NB4 (cell line): ENCODE results near the gene CCDC57.
A peak's percentile ranks its signal among the peaks of the same experiment; 100 is the strongest.

Experiments
- DNase-seq: peaks from one replicate; pipeline ENCODE4 v3.0.0; 2010; ENCODE audit warnings: low read depth
- H3K4me3 ChIP-seq: one replicate; pipeline ENCODE4 v1.5.1; 2011; ENCODE audit warnings: mild to moderate bottlenecking, low read depth, low read length, moderate library complexity
- MYC ChIP-seq: IDR thresholded peaks from 2 replicates; pipeline ENCODE4 v1.6.1; 2011; ENCODE audit warnings: low read depth, low read length
- POLR2A ChIP-seq: IDR thresholded peaks from 2 replicates; pipeline ENCODE4 v1.6.1; 2011; ENCODE audit warnings: mild to moderate bottlenecking; ENCODE audit not compliant: insufficient read length; ENCODE audit errors: extremely low read depth
- TF ChIP-seq, protein P1 (sequence below): IDR thresholded peaks from one replicate; pipeline ENCODE4 v1.5.1; 2012; ENCODE audit warnings: low read depth, low read length
- TF ChIP-seq, protein P2 (sequence below): IDR thresholded peaks from 2 replicates; pipeline ENCODE4 v1.6.1; 2011; ENCODE audit warnings: low read depth, low read length

Gene CCDC57

DNA sequence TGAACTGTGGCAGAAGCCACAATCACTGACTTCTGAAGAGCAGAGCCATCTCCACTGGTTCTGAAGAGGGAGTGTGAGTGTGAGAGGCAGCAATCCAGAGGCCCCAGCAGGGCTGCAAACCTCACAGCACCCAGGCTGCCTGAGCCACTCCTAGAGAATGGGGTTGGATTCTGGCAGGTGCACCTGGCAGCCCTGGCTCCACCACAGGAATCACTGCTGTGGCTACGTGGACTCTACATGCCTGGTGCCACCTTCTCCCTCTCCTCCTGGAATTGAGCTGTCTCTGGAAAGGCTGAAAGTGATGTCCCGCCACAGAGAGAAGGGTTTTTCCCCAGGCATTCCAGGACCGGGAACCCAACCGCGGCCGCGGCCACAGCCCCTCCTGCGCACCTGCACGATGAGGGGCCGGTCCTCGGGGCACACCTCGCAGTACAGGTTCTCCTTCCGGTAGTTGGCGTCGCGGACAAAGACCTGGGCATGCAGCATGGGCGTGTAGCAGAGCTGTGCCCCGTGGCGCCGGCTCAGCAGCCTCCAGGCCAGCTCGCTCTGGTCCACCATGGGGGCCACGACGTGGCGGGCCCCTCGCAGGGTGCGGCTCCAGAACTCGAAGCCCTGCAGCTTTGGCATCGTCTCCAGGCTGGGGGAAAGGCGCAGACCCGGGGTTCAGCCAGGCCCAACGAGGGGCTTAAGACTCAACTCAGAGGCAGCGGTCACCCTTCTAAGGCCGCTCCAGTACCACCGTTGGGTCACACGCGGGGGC is 148.0 kb downstream of the CCDC57 start:
- no peak for DNase-seq
- H3K4me3 ChIP-seq: peak overlapping the region; percentile 67
- TF ChIP-seq, protein P1, sequence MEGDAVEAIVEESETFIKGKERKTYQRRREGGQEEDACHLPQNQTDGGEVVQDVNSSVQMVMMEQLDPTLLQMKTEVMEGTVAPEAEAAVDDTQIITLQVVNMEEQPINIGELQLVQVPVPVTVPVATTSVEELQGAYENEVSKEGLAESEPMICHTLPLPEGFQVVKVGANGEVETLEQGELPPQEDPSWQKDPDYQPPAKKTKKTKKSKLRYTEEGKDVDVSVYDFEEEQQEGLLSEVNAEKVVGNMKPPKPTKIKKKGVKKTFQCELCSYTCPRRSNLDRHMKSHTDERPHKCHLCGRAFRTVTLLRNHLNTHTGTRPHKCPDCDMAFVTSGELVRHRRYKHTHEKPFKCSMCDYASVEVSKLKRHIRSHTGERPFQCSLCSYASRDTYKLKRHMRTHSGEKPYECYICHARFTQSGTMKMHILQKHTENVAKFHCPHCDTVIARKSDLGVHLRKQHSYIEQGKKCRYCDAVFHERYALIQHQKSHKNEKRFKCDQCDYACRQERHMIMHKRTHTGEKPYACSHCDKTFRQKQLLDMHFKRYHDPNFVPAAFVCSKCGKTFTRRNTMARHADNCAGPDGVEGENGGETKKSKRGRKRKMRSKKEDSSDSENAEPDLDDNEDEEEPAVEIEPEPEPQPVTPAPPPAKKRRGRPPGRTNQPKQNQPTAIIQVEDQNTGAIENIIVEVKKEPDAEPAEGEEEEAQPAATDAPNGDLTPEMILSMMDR: no peak
- TF ChIP-seq MYC (no peak), POLR2A (no peak)
- TF ChIP-seq, protein P2, sequence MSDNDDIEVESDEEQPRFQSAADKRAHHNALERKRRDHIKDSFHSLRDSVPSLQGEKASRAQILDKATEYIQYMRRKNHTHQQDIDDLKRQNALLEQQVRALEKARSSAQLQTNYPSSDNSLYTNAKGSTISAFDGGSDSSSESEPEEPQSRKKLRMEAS: no peak

DNA sequence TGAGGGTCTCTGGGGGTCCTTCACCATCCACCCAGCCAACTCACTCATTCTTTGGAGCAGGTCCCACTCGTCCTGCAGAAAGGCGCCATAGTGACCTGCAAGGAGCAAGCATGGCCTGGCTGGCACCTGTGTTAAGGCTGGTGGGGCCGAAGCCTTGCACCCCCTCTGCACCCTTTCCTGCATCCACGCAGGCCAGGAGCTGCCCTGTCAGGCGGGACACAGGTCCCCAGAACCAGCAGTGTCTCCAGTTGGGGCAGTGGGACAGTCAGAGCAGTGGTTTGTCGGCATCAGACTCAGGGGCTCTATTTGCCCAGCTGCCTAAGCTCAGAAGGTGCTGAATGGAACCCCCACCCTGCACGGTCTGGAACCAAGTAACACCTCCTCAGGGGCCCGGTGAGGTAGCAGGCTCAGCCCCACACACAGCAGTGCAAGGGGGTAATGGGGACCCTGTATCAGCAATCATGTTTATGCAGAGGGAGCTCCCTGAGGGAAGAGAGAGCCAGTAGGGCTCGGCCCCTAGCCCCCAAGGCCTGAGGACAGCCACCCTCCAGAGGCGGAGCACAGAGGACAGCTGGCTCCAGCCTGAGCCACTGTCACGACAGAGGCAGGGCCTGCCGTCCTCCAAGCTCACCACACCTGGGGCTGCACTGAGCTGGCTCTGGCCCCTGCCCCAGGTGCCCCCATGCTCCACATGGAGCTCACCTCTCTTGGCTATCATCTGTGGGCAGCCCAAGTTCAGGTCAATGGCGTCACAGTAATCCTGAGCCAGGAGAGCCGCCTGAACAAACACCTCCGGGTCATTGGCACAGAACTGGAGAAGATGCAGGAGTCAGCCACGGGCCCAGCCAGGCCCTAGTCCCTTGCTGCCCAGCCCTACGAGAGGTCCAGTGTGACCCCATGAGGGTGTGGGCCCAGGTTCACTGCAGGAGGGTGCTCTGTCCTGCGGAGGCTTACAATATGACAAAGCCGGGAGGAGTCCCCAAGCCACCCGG is 148.9 kb downstream of the CCDC57 start:
- H3K4me3 ChIP-seq: peak overlapping the region; percentile 67
- DNase-seq: no peak
- TF ChIP-seq, protein P1: no peak
- TF ChIP-seq, protein P2: no peak
- no peak for TF ChIP-seq POLR2A
- TF ChIP-seq MYC: no peak

DNA sequence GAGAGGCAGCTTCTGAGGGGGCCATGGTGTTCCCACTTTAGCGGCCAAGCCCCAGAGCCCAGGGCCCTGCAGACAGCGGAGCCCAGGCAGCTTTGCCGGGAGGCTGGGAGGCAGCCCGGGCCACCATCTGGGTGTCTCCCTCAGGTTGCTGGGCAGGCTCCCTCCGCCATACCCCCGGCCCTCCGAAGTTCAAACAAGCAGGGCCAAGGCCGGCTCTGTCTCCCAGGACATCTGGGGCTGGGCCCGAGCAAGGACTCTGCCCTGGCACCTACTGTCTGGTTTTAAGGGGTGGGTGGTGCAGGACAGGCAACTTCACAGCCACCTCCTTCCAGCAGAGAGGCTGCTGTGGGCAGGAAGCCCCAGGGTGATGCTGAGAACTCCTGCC is 149.7 kb downstream of the CCDC57 start:
- H3K4me3 ChIP-seq: no peak overlapping the region
- TF ChIP-seq, protein P2: no peak
- TF ChIP-seq, protein P1: no peak
- TF ChIP-seq POLR2A (no peak), MYC (no peak)
- no peak for DNase-seq

DNA sequence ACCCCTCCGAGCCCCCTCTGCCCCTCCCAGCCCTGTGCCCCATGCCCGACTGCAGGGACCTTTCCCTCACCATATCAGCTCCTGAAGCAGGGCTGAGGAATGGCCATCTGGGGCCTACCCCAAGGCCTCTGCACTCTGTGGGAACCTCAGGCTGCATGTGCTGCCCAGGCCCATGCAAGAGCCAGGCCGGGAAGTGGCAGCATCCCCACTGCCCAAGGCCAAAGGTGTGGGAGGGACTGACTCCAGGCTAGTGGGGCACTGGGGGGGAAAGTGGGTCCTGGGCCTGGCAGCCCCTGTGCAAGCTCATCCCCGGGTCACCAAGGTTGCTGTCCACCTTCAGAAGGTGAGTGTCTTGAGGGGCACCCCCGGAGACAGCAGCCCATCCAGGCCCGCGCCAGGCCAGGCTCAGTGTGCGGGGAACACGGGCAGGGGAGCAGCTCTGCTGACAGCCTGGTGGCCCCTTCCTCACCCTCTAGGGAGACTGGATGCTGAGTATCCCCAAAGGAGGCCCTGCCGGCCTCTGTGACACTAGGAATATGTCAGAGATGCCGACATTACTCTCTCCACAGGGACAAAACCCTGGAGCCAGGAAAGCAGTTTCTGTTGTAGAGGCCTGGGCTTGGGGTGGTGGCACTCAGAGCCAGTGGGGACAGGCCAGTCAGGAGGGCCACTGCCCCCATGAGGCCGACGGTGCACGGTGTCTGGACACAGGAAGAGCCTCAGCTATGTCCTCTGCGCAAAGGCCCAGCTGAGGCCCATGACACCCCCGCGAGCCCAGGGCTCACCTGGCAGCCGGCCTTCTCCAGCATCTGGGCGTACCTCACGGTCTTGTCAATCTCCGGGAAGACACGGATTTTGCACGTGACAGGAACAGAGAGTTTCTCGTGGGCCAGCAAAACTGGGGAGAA is 150.3 kb downstream of the CCDC57 start:
- no peak overlapping the region for H3K4me3 ChIP-seq
- no peak for TF ChIP-seq MYC
- TF ChIP-seq, protein P1: no peak
- no peak for TF ChIP-seq POLR2A
- TF ChIP-seq, protein P2: no peak
- no peak for DNase-seq
